GM23338 (cell line): ENCODE data around the gene SLC34A3.

Experiments
- EZH2phosphoT487 ChIP-seq: fragments of 200-600 bp; sonication (generic); IDR thresholded peaks from one replicate; pipeline ENCODE4 v1.8.1; 2018; ENCODE audit warnings: antibody characterized with exemption; ENCODE audit not compliant: unreplicated experiment
- POLR2AphosphoS5 ChIP-seq: IDR thresholded peaks from 2 replicates; pipeline ENCODE4 v1.6.1; 2016; ENCODE audit warnings: antibody characterized with exemption, low read depth
- ZNF331 ChIP-seq: fragments of 250-450 bp; sonication (Bioruptor Pico); IDR thresholded peaks from 2 replicates; pipeline ENCODE4 v1.5.0; 2020; ENCODE audit warnings: low read depth, mild to moderate bottlenecking, moderate library complexity
- TF ChIP-seq, protein P1 (sequence below), 2 experiments: fragments of 200-600 bp in 1 of 2; sonication (generic) in 1 of 2; conservative IDR thresholded peaks; 2 replicates each; pipeline versions ENCODE4 v1.5.1 to v1.6.1; 2016 to 2017; ENCODE audit warnings: antibody characterized with exemption in 2 of 2, low read depth in 2 of 2, mild to moderate bottlenecking in 2 of 2, moderate library complexity in 1 of 2
- TF ChIP-seq, protein P2 (sequence below): IDR thresholded peaks from one replicate; pipeline ENCODE4 v1.6.1; 2018; ENCODE audit warnings: antibody characterized with exemption; ENCODE audit not compliant: unreplicated experiment

DNA sequence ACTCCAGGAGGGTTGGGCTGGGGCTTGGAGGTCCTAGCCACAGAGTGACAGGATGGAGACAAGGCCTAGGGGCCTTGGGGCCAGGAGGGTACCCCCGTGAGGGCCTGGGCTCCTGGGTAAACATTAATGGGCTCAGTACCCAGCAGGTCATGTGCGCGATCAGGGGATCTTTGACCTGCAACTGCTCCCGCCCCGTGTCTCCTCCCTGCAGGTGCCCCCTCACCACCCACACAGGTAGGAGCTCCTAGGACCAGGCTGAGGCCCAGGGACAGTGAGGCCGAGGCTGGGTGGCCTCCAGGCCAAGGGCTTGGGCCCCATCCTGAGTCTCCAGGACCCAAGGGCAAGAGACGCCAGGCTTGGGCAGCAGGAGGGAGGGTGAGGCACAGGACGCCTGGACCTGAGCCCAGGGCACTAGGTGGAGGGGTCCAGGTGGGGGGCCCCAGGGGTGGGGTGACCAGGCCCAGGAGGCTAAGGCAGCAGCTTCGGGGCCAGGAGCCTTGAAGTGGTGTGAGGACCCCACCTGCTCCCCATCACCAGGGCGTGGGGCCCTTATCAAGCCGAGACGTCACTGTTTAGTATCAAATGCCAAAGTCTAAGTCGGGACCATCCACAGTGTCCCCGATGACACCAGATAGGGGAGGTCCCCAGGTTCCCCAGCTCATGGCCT lies at the start of gene SLC34A3:
- TF ChIP-seq, protein P1, sequence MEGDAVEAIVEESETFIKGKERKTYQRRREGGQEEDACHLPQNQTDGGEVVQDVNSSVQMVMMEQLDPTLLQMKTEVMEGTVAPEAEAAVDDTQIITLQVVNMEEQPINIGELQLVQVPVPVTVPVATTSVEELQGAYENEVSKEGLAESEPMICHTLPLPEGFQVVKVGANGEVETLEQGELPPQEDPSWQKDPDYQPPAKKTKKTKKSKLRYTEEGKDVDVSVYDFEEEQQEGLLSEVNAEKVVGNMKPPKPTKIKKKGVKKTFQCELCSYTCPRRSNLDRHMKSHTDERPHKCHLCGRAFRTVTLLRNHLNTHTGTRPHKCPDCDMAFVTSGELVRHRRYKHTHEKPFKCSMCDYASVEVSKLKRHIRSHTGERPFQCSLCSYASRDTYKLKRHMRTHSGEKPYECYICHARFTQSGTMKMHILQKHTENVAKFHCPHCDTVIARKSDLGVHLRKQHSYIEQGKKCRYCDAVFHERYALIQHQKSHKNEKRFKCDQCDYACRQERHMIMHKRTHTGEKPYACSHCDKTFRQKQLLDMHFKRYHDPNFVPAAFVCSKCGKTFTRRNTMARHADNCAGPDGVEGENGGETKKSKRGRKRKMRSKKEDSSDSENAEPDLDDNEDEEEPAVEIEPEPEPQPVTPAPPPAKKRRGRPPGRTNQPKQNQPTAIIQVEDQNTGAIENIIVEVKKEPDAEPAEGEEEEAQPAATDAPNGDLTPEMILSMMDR (conservative IDR thresholded peaks at IDR 0.05; ENCODE audit: low read depth in 2 of 2): no peak
- TF ChIP-seq POLR2AphosphoS5: no peak
- TF ChIP-seq ZNF331 (CRISPR knock-in tag): no peak
- TF ChIP-seq, protein P2, sequence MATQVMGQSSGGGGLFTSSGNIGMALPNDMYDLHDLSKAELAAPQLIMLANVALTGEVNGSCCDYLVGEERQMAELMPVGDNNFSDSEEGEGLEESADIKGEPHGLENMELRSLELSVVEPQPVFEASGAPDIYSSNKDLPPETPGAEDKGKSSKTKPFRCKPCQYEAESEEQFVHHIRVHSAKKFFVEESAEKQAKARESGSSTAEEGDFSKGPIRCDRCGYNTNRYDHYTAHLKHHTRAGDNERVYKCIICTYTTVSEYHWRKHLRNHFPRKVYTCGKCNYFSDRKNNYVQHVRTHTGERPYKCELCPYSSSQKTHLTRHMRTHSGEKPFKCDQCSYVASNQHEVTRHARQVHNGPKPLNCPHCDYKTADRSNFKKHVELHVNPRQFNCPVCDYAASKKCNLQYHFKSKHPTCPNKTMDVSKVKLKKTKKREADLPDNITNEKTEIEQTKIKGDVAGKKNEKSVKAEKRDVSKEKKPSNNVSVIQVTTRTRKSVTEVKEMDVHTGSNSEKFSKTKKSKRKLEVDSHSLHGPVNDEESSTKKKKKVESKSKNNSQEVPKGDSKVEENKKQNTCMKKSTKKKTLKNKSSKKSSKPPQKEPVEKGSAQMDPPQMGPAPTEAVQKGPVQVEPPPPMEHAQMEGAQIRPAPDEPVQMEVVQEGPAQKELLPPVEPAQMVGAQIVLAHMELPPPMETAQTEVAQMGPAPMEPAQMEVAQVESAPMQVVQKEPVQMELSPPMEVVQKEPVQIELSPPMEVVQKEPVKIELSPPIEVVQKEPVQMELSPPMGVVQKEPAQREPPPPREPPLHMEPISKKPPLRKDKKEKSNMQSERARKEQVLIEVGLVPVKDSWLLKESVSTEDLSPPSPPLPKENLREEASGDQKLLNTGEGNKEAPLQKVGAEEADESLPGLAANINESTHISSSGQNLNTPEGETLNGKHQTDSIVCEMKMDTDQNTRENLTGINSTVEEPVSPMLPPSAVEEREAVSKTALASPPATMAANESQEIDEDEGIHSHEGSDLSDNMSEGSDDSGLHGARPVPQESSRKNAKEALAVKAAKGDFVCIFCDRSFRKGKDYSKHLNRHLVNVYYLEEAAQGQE: no peak
- no peak for TF ChIP-seq EZH2phosphoT487
